Measurements from ENCODE around the gene GABRG3. TPM values are rescaled to one million over a fixed set of nuclear protein-coding genes. Genes with fewer than 3 reads are reported as not detected.

GABRG3 gene
- total and polyA plus RNA-seq, 9 of the 15 experiments (the other 6 are each of a cell fraction or from before 2014, with no cell fraction given): 4.0 to 15.1 (median 11.2) TPM

DNA sequence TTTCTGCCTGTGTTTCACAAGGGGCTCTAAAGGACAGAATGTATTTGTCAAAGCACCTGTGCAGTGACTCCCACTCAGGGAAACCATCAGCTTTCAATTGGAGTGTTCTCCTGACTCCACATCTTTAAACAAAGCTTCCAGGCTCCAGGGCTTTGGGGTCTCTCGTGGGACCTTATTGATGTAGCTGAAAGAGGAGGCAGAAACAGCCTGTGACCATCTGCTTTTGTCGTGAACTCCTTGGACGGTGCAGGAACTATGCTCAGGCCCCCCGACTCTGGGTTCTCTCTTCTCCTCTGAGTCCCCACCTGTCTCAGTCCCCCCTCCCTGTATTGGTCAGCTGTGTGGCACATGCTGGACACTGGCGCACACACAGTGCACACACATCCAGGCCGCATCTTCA lies 486.8 kb downstream of the GABRG3 start:
- in situ Hi-C loops (cut with MboI) (no loop called here), intact Hi-C loops (cut with micrococcal nuclease) (no loop called here)
- DNase-seq (ENCODE audit: extremely low read depth in 1 of 4, low spot score in 3 of 4) (no peak), ATAC-seq (no peak), FAIRE-seq (no peak)
- no peaks in the 10 kb centered on the region for H3K79me2 ChIP-seq (ENCODE audit: control insufficient read depth, insufficient read depth, low read length)
- 60% methylated on average over 6 of the region's 6 CpGs for WGBS (ENCODE audit: insufficient coverage, low coverage, missing lambda C conversion rate)
- no peak overlapping the region for H3K4me2 ChIP-seq (ENCODE audit: insufficient read depth, low read length)
- no peak overlapping the region for H3K27ac ChIP-seq (ENCODE audit: extremely low read depth, low read depth, low read length)
- ChIA-PET CTCF (ENCODE audit: low intra/inter-chr PET ratio) (no interaction called here), POLR2A (no interaction called here)
- no peak overlapping the region for H3K4me3 ChIP-seq
- H3K27me3 ChIP-seq (ENCODE audit: control insufficient read depth in 2 of 2, insufficient read depth in 2 of 2, low read length in 2 of 2): no peaks in the 10 kb centered on the region
- H3K4me1 ChIP-seq (replicated peaks in 1 of 2; ENCODE audit: control insufficient read depth in 2 of 2, insufficient read depth in 2 of 2, low read length in 2 of 2): peaks cover 0 to 18% of the 10 kb centered on the region in 2 experiments; a peak in 2 of 5 replicates
- H2AFZ ChIP-seq (ENCODE audit: low read depth, low read length): no peak overlapping the region
- no peaks in the 10 kb centered on the region for H3K9me3 ChIP-seq (replicated peaks; ENCODE audit: control insufficient read depth, insufficient read depth, low read depth, low read length)
- no peak overlapping the region for H3K9ac ChIP-seq (ENCODE audit: insufficient read depth in 1 of 2, low read depth in 2 of 2, low read length in 2 of 2)
- H4K20me1 ChIP-seq (replicated peaks; ENCODE audit: control insufficient read depth, insufficient read depth, low read length): 0 out of 2 replicates have a peak, but pooled peaks cover 4% of the 10 kb centered on the region
- no peaks in the 10 kb centered on the region for H3K9me1 ChIP-seq (ENCODE audit: control insufficient read depth, insufficient read depth, low read length)
- H3K36me3 ChIP-seq (ENCODE audit: control insufficient read depth, insufficient read depth, low read length): no peaks in the 10 kb centered on the region; the same call in 2 of the 3 replicates
- no TSS peak for BruUV-seq (replicated peaks)
- TF ChIP-seq, protein P1, sequence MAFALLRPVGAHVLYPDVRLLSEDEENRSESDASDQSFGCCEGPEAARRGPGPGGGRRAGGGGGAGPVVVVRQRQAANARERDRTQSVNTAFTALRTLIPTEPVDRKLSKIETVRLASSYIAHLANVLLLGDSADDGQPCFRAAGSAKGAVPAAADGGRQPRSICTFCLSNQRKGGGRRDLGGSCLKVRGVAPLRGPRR (CRISPR knock-in tag; IDR thresholded peaks at IDR 0.05): no peak
- TF ChIP-seq, protein P2, sequence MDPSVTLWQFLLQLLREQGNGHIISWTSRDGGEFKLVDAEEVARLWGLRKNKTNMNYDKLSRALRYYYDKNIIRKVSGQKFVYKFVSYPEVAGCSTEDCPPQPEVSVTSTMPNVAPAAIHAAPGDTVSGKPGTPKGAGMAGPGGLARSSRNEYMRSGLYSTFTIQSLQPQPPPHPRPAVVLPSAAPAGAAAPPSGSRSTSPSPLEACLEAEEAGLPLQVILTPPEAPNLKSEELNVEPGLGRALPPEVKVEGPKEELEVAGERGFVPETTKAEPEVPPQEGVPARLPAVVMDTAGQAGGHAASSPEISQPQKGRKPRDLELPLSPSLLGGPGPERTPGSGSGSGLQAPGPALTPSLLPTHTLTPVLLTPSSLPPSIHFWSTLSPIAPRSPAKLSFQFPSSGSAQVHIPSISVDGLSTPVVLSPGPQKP (CRISPR knock-in tag; IDR thresholded peaks at IDR 0.05): no peak
- TF ChIP-seq MECOM (CRISPR knock-in tag; IDR thresholded peaks at IDR 0.05) (no peak), FOXA3 (CRISPR knock-in tag; conservative IDR thresholded peaks at IDR 0.05 in 1 of 2, IDR thresholded peaks at IDR 0.05 in 1 of 2) (no peak), TEAD1 (CRISPR knock-in tag; IDR thresholded peaks at IDR 0.05) (no peak), CBX5 (IDR thresholded peaks at IDR 0.05; ENCODE audit: borderline replicate concordance, low read depth) (no peak), PPARD (CRISPR knock-in tag; IDR thresholded peaks at IDR 0.05) (no peak)
- TF ChIP-seq, protein P3, sequence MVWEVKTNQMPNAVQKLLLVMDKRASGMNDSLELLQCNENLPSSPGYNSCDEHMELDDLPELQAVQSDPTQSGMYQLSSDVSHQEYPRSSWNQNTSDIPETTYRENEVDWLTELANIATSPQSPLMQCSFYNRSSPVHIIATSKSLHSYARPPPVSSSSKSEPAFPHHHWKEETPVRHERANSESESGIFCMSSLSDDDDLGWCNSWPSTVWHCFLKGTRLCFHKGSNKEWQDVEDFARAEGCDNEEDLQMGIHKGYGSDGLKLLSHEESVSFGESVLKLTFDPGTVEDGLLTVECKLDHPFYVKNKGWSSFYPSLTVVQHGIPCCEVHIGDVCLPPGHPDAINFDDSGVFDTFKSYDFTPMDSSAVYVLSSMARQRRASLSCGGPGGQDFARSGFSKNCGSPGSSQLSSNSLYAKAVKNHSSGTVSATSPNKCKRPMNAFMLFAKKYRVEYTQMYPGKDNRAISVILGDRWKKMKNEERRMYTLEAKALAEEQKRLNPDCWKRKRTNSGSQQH (CRISPR knock-in tag; IDR thresholded peaks at IDR 0.05): no peak
- TF ChIP-seq, protein P4, sequence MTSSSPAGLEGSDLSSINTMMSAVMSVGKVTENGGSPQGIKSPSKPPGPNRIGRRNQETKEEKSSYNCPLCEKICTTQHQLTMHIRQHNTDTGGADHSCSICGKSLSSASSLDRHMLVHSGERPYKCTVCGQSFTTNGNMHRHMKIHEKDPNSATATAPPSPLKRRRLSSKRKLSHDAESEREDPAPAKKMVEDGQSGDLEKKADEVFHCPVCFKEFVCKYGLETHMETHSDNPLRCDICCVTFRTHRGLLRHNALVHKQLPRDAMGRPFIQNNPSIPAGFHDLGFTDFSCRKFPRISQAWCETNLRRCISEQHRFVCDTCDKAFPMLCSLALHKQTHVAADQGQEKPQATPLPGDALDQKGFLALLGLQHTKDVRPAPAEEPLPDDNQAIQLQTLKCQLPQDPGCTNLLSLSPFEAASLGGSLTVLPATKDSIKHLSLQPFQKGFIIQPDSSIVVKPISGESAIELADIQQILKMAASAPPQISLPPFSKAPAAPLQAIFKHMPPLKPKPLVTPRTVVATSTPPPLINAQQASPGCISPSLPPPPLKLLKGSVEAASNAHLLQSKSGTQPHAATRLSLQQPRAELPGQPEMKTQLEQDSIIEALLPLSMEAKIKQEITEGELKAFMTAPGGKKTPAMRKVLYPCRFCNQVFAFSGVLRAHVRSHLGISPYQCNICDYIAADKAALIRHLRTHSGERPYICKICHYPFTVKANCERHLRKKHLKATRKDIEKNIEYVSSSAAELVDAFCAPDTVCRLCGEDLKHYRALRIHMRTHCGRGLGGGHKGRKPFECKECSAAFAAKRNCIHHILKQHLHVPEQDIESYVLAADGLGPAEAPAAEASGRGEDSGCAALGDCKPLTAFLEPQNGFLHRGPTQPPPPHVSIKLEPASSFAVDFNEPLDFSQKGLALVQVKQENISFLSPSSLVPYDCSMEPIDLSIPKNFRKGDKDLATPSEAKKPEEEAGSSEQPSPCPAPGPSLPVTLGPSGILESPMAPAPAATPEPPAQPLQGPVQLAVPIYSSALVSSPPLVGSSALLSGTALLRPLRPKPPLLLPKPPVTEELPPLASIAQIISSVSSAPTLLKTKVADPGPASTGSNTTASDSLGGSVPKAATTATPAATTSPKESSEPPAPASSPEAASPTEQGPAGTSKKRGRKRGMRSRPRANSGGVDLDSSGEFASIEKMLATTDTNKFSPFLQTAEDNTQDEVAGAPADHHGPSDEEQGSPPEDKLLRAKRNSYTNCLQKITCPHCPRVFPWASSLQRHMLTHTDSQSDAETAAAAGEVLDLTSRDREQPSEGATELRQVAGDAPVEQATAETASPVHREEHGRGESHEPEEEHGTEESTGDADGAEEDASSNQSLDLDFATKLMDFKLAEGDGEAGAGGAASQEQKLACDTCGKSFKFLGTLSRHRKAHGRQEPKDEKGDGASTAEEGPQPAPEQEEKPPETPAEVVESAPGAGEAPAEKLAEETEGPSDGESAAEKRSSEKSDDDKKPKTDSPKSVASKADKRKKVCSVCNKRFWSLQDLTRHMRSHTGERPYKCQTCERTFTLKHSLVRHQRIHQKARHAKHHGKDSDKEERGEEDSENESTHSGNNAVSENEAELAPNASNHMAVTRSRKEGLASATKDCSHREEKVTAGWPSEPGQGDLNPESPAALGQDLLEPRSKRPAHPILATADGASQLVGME (CRISPR knock-in tag; IDR thresholded peaks at IDR 0.05): no peak
- TF ChIP-seq, protein P5, sequence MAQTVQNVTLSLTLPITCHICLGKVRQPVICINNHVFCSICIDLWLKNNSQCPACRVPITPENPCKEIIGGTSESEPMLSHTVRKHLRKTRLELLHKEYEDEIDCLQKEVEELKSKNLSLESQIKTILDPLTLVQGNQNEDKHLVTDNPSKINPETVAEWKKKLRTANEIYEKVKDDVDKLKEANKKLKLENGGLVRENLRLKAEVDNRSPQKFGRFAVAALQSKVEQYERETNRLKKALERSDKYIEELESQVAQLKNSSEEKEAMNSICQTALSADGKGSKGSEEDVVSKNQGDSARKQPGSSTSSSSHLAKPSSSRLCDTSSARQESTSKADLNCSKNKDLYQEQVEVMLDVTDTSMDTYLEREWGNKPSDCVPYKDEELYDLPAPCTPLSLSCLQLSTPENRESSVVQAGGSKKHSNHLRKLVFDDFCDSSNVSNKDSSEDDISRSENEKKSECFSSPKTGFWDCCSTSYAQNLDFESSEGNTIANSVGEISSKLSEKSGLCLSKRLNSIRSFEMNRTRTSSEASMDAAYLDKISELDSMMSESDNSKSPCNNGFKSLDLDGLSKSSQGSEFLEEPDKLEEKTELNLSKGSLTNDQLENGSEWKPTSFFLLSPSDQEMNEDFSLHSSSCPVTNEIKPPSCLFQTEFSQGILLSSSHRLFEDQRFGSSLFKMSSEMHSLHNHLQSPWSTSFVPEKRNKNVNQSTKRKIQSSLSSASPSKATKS (CRISPR knock-in tag; IDR thresholded peaks at IDR 0.05): no peak
- TF ChIP-seq, protein P6, sequence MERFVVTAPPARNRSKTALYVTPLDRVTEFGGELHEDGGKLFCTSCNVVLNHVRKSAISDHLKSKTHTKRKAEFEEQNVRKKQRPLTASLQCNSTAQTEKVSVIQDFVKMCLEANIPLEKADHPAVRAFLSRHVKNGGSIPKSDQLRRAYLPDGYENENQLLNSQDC (CRISPR knock-in tag; IDR thresholded peaks at IDR 0.05): no peak

Measured in K562 (cell line).